Stomach smooth muscle (tissue), 2 donors: ENCODE measurements around the gene SACM1L.

Source experiments
- H3K27ac ChIP-seq: one replicate; pipeline ENCODE4 v1.7.0; 2013; ENCODE audit warnings: mild to moderate bottlenecking, low read length, inconsistent platforms
- H3K27me3 ChIP-seq, 2 donors: one replicate each; pipeline ENCODE4 v1.7.0; 2013; ENCODE audit warnings: low read length in 2 of 2; ENCODE audit not compliant: insufficient read depth in 2 of 2, control insufficient read depth in 1 of 2
- H3K36me3 ChIP-seq, 2 donors: one replicate each; pipeline ENCODE4 v1.7.0; 2013; ENCODE audit warnings: low read length in 2 of 2; ENCODE audit not compliant: control insufficient read depth in 2 of 2, insufficient read depth in 2 of 2
- H3K4me1 ChIP-seq: one replicate; pipeline ENCODE4 v1.7.0; 2013; ENCODE audit warnings: low read length; ENCODE audit not compliant: control insufficient read depth, insufficient read depth
- H3K4me3 ChIP-seq, 2 donors: one replicate each; pipeline ENCODE4 v1.7.0; 2013; ENCODE audit warnings: low read length in 2 of 2
- H3K9ac ChIP-seq, 2 donors: one replicate each; pipeline ENCODE4 v1.7.0; 2013; ENCODE audit warnings: low read length in 2 of 2, mild to moderate bottlenecking in 1 of 2
- H3K9me3 ChIP-seq, 2 donors: one replicate each; pipeline ENCODE4 v1.7.0; 2013; ENCODE audit warnings: low read length in 2 of 2; ENCODE audit not compliant: control insufficient read depth in 2 of 2
- donor health status: healthy.
- donor health status: Pancreatic carcinoma.

Gene SACM1L

DNA sequence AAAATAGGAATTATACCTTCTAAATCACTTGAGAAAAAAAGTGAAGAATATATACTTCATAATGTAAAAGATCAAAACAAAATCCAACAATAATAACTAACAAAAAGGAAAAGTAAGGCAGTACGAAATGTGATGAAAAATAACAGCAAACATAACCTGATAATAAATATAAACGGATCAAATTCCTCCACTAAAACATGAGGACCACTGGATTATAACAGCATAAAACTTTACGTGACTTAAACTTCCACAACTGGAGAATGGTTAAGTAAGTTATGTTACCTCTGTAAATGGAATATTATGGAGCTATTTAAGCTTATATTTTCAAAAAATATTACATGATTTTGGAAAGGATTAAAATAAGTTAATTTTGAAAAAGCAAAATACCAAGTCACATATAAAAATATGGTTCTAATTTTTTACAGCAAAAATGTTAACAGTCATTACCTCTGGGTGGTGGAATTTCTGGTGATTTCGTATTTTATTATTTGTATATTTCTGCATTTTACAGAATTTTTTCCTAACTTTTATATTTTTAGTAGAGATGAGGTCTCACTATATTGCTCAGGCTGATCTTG lies 100.1 kb downstream of the SACM1L start:
- no peak overlapping the region for H3K4me3 ChIP-seq
- no peaks in the 10 kb centered on the region for H3K4me1 ChIP-seq
- H3K9ac ChIP-seq = no peak overlapping the region
- H3K27me3 ChIP-seq = peaks cover 0 to 6% of the 10 kb centered on the region in 2 donors
- H3K27ac ChIP-seq = no peak overlapping the region
- H3K9me3 ChIP-seq = peaks cover 0 to 9% of the 10 kb centered on the region in 2 donors
- H3K36me3 ChIP-seq = no peaks in the 10 kb centered on the region

DNA sequence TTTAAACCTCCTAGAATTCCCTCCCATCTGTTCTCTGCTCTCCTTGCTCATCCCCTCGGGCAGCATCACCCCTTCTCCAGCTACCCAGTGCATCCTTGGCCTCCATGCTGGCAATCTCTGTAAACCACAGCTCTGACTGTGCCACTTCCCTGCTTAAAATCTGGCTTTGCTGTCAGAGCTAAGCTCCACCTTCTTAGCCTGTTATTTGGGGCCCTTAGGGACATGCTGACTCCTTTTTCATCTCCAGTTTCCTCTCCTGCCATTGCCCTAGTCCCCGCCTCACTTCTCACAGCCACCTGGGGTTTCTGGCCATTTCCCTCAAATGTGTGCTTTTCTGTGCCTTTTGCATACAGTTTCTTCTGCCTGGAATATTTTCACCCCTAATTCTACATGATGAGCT lies 101.4 kb downstream of the SACM1L start:
- Histone ChIP-seq H3K27ac (no peak overlapping the region), H3K36me3 (no peaks in the 10 kb centered on the region), H3K27me3 (peaks cover 9 to 12% of the 10 kb centered on the region in 2 donors), H3K4me1 (peaks cover under 1% of the 10 kb centered on the region), H3K9ac (no peak overlapping the region), H3K9me3 (peaks cover 0 to 9% of the 10 kb centered on the region in 2 donors), H3K4me3 (no peak overlapping the region)

- Histone ChIP-seq H3K4me3 (no peak overlapping the region), H3K27ac (no peak overlapping the region), H3K9ac (no peak overlapping the region), H3K9me3 (peaks cover 0 to 9% of the 10 kb centered on the region in 2 donors), H3K36me3 (no peaks in the 10 kb centered on the region), H3K4me1 (peaks cover 13% of the 10 kb centered on the region), H3K27me3 (peaks cover 20 to 26% of the 10 kb centered on the region in 2 donors)
Observed at GRCh38 chr3:45792036-45792435, 102.8 kb downstream of the SACM1L start.

- Histone ChIP-seq H3K27me3 (peaks cover 23 to 30% of the 10 kb centered on the region in 2 donors), H3K4me3 (no peak overlapping the region), H3K9ac (no peak overlapping the region), H3K27ac (no peak overlapping the region), H3K4me1 (peaks cover 13% of the 10 kb centered on the region), H3K36me3 (no peaks in the 10 kb centered on the region), H3K9me3 (peaks cover 0 to 9% of the 10 kb centered on the region in 2 donors)
Observed at GRCh38 chr3:45792516-45793172, 103.4 kb downstream of the SACM1L start.

DNA sequence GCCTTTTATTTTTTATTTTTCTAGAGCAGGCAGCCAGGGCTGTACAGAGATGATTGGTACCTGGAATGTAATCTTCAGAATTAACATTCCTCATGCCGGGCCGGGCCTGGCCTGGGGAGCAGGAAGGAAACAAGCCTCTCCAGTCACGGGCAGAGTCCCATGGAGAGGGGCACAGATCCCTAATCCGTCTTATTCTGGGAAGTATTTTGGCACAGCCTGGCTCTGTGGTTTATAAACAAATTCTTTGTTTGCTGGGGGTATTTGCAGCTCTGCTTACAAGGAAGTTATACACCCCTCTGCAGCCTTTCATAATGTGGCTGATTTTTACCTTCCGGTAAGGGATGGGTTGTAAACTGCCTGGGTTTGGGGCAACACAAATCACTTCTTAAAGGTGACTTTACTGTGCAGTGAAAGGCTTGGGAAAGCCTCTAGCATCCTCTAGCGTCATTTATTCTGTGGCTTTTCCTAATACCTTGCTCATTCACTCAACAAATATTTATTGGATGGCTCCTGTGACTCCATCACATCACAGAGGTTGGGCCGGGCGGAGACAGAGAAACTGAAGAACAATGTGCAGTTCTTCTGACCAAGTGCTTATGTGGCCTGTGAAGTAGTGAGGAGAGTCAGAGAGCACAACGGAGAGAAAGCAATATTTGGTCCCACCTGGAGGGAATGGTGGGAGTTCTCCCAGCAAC lies 104.4 kb downstream of the SACM1L start:
- Histone ChIP-seq H3K4me3 (no peak overlapping the region), H3K9me3 (peaks cover 0 to 9% of the 10 kb centered on the region in 2 donors), H3K4me1 (peaks cover 13% of the 10 kb centered on the region), H3K27me3 (peaks cover 27 to 30% of the 10 kb centered on the region in 2 donors), H3K9ac (no peak overlapping the region), H3K36me3 (no peaks in the 10 kb centered on the region), H3K27ac (no peak overlapping the region)

DNA sequence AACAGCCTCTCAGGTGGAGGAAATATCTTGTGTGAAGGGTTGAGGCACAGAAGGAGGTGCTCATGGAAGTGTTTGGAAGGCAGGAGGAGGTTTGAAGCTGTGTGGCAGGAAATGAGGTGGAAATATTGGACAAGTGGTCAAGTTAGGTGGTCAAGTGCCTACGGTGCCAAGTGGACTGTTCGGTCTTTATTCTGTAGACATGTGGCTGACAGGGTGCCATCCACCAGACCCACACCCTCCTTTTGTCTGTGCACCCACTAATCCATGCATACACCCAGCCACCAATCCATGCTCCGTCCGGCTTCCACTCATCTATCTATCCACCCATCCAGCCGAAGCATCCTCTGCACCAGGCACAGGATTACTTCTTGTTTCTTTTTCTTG lies 105.0 kb downstream of the SACM1L start:
- H3K36me3 ChIP-seq = no peaks in the 10 kb centered on the region
- peaks cover 27 to 30% of the 10 kb centered on the region in 2 donors for H3K27me3 ChIP-seq
- H3K9ac ChIP-seq = no peak overlapping the region
- no peak overlapping the region for H3K27ac ChIP-seq
- no peak overlapping the region for H3K4me3 ChIP-seq
- H3K9me3 ChIP-seq = peaks cover 0 to 9% of the 10 kb centered on the region in 2 donors
- H3K4me1 ChIP-seq = peaks cover 13% of the 10 kb centered on the region

- peaks cover 0 to 8% of the 10 kb centered on the region in 2 donors for H3K9me3 ChIP-seq
- peaks cover 13% of the 10 kb centered on the region for H3K4me1 ChIP-seq
- H3K36me3 ChIP-seq = no peaks in the 10 kb centered on the region
- no peak overlapping the region for H3K9ac ChIP-seq
- H3K4me3 ChIP-seq = no peak overlapping the region
- no peak overlapping the region for H3K27ac ChIP-seq
- peaks cover 30 to 31% of the 10 kb centered on the region in 2 donors for H3K27me3 ChIP-seq
Observed at GRCh38 chr3:45794660-45795059, 105.5 kb downstream of the SACM1L start.
